ENCODE measurements around the gene FBLN5.

Gene FBLN5

GRCh38 chr14:91945751-91946621 is 1.5 kb downstream of the FBLN5 start:
- H3K9ac ChIP-seq (ENCODE audit: low read length in 2 of 2), result peak overlapping the region; percentile 47 to 49
- H3K27ac ChIP-seq (ENCODE audit: low read length), result peak overlapping the region; percentile 66
- no peaks in the 10 kb centered on the region for H3K36me3 ChIP-seq (ENCODE audit: control insufficient read depth in 2 of 2, insufficient read depth in 2 of 2, low read length in 2 of 2)
- peaks cover 0 to 9% of the 10 kb centered on the region in 2 donors for H3K27me3 ChIP-seq (ENCODE audit: control insufficient read depth in 1 of 2, insufficient read depth in 2 of 2, low read length in 2 of 2)
- no peaks in the 10 kb centered on the region for H3K9me3 ChIP-seq (ENCODE audit: control insufficient read depth in 2 of 2, low read length in 2 of 2)
- H3K4me3 ChIP-seq (ENCODE audit: low read length in 2 of 2), result peak overlapping the region; percentile 41 to 74
- H3K4me1 ChIP-seq (ENCODE audit: control insufficient read depth, insufficient read depth, low read length), result peaks cover 21% of the 10 kb centered on the region

GRCh38 chr14:91942946-91943345 is 4.5 kb downstream of the FBLN5 start:
- H3K4me3 ChIP-seq (ENCODE audit: low read length in 2 of 2), result no peak overlapping the region
- H3K9me3 ChIP-seq (ENCODE audit: control insufficient read depth in 2 of 2, low read length in 2 of 2), result peaks cover 0 to 3% of the 10 kb centered on the region in 2 donors
- peaks cover 21% of the 10 kb centered on the region for H3K4me1 ChIP-seq (ENCODE audit: control insufficient read depth, insufficient read depth, low read length)
- H3K36me3 ChIP-seq (ENCODE audit: control insufficient read depth in 2 of 2, insufficient read depth in 2 of 2, low read length in 2 of 2), result peaks cover 0 to 6% of the 10 kb centered on the region in 2 donors
- H3K9ac ChIP-seq (ENCODE audit: low read length in 2 of 2), result no peak overlapping the region
- peaks cover 0 to 9% of the 10 kb centered on the region in 2 donors for H3K27me3 ChIP-seq (ENCODE audit: control insufficient read depth in 1 of 2, insufficient read depth in 2 of 2, low read length in 2 of 2)
- no peak overlapping the region for H3K27ac ChIP-seq (ENCODE audit: low read length)

- Histone ChIP-seq H3K9ac (ENCODE audit: low read length in 2 of 2) (no peak overlapping the region), H3K4me1 (ENCODE audit: control insufficient read depth, insufficient read depth, low read length) (peaks cover 17% of the 10 kb centered on the region), H3K27ac (ENCODE audit: low read length) (no peak overlapping the region), H3K4me3 (ENCODE audit: low read length in 2 of 2) (no peak overlapping the region), H3K27me3 (ENCODE audit: control insufficient read depth in 1 of 2, insufficient read depth in 2 of 2, low read length in 2 of 2) (peaks cover 0 to 6% of the 10 kb centered on the region in 2 donors), H3K9me3 (ENCODE audit: control insufficient read depth in 2 of 2, low read length in 2 of 2) (peaks cover 0 to 3% of the 10 kb centered on the region in 2 donors), H3K36me3 (ENCODE audit: control insufficient read depth in 2 of 2, insufficient read depth in 2 of 2, low read length in 2 of 2) (peaks cover 0 to 6% of the 10 kb centered on the region in 2 donors)
Observed at GRCh38 chr14:91942128-91942527, 5.4 kb downstream of the FBLN5 start.

- H3K27me3 ChIP-seq (ENCODE audit: control insufficient read depth in 1 of 2, insufficient read depth in 2 of 2, low read length in 2 of 2), result peaks cover 0 to 1% of the 10 kb centered on the region in 2 donors
- H3K27ac ChIP-seq (ENCODE audit: low read length), result no peak overlapping the region
- H3K9ac ChIP-seq (ENCODE audit: low read length in 2 of 2), result no peak overlapping the region
- peaks cover 0 to 3% of the 10 kb centered on the region in 2 donors for H3K9me3 ChIP-seq (ENCODE audit: control insufficient read depth in 2 of 2, low read length in 2 of 2)
- H3K4me1 ChIP-seq (ENCODE audit: control insufficient read depth, insufficient read depth, low read length), result peaks cover 5% of the 10 kb centered on the region
- no peak overlapping the region for H3K4me3 ChIP-seq (ENCODE audit: low read length in 2 of 2)
- peaks cover 0 to 8% of the 10 kb centered on the region in 2 donors for H3K36me3 ChIP-seq (ENCODE audit: control insufficient read depth in 2 of 2, insufficient read depth in 2 of 2, low read length in 2 of 2)
Observed at GRCh38 chr14:91940209-91940608, 7.3 kb downstream of the FBLN5 start.

- Histone ChIP-seq H3K9me3 (ENCODE audit: control insufficient read depth in 2 of 2, low read length in 2 of 2) (peaks cover 0 to 3% of the 10 kb centered on the region in 2 donors), H3K27me3 (ENCODE audit: control insufficient read depth in 1 of 2, insufficient read depth in 2 of 2, low read length in 2 of 2) (no peaks in the 10 kb centered on the region), H3K4me3 (ENCODE audit: low read length in 2 of 2) (no peak overlapping the region), H3K9ac (ENCODE audit: low read length in 2 of 2) (no peak overlapping the region), H3K36me3 (ENCODE audit: control insufficient read depth in 2 of 2, insufficient read depth in 2 of 2, low read length in 2 of 2) (peaks cover 0 to 11% of the 10 kb centered on the region in 2 donors), H3K4me1 (ENCODE audit: control insufficient read depth, insufficient read depth, low read length) (no peaks in the 10 kb centered on the region), H3K27ac (ENCODE audit: low read length) (no peak overlapping the region)
Observed at GRCh38 chr14:91935586-91935985, 11.9 kb downstream of the FBLN5 start.

GRCh38 chr14:91934554-91935285 is 12.8 kb downstream of the FBLN5 start:
- Histone ChIP-seq H3K27ac (ENCODE audit: low read length) (no peak overlapping the region), H3K27me3 (ENCODE audit: control insufficient read depth in 1 of 2, insufficient read depth in 2 of 2, low read length in 2 of 2) (no peaks in the 10 kb centered on the region), H3K4me3 (ENCODE audit: low read length in 2 of 2) (no peak overlapping the region), H3K36me3 (ENCODE audit: control insufficient read depth in 2 of 2, insufficient read depth in 2 of 2, low read length in 2 of 2) (peaks cover 0 to 5% of the 10 kb centered on the region in 2 donors), H3K9me3 (ENCODE audit: control insufficient read depth in 2 of 2, low read length in 2 of 2) (no peaks in the 10 kb centered on the region), H3K4me1 (ENCODE audit: control insufficient read depth, insufficient read depth, low read length) (no peaks in the 10 kb centered on the region), H3K9ac (ENCODE audit: low read length in 2 of 2) (no peak overlapping the region)

GRCh38 chr14:91931478-91932088 is 15.9 kb downstream of the FBLN5 start:
- Histone ChIP-seq H3K4me3 (ENCODE audit: low read length in 2 of 2) (no peak overlapping the region), H3K27ac (ENCODE audit: low read length) (no peak overlapping the region), H3K27me3 (ENCODE audit: control insufficient read depth in 1 of 2, insufficient read depth in 2 of 2, low read length in 2 of 2) (no peaks in the 10 kb centered on the region), H3K36me3 (ENCODE audit: control insufficient read depth in 2 of 2, insufficient read depth in 2 of 2, low read length in 2 of 2) (peaks cover 0 to 3% of the 10 kb centered on the region in 2 donors), H3K4me1 (ENCODE audit: control insufficient read depth, insufficient read depth, low read length) (no peaks in the 10 kb centered on the region), H3K9me3 (ENCODE audit: control insufficient read depth in 2 of 2, low read length in 2 of 2) (no peaks in the 10 kb centered on the region), H3K9ac (ENCODE audit: low read length in 2 of 2) (no peak overlapping the region)

GRCh38 chr14:91929700-91930099 is 17.8 kb downstream of the FBLN5 start:
- no peak overlapping the region for H3K9ac ChIP-seq (ENCODE audit: low read length in 2 of 2)
- H3K9me3 ChIP-seq (ENCODE audit: control insufficient read depth in 2 of 2, low read length in 2 of 2), result no peaks in the 10 kb centered on the region
- H3K27me3 ChIP-seq (ENCODE audit: control insufficient read depth in 1 of 2, insufficient read depth in 2 of 2, low read length in 2 of 2), result no peaks in the 10 kb centered on the region
- H3K36me3 ChIP-seq (ENCODE audit: control insufficient read depth in 2 of 2, insufficient read depth in 2 of 2, low read length in 2 of 2), result peaks cover 0 to 3% of the 10 kb centered on the region in 2 donors
- H3K4me1 ChIP-seq (ENCODE audit: control insufficient read depth, insufficient read depth, low read length), result peaks cover 5% of the 10 kb centered on the region
- no peak overlapping the region for H3K4me3 ChIP-seq (ENCODE audit: low read length in 2 of 2)
- no peak overlapping the region for H3K27ac ChIP-seq (ENCODE audit: low read length)

GRCh38 chr14:91927800-91928199 is 19.7 kb downstream of the FBLN5 start:
- Histone ChIP-seq H3K9me3 (ENCODE audit: control insufficient read depth in 2 of 2, low read length in 2 of 2) (no peaks in the 10 kb centered on the region), H3K27ac (ENCODE audit: low read length) (no peak overlapping the region)

GRCh38 chr14:91927191-91927590 is 20.3 kb downstream of the FBLN5 start:
- H3K36me3 ChIP-seq (ENCODE audit: control insufficient read depth in 2 of 2, insufficient read depth in 2 of 2, low read length in 2 of 2), result no peaks in the 10 kb centered on the region
- no peaks in the 10 kb centered on the region for H3K9me3 ChIP-seq (ENCODE audit: control insufficient read depth in 2 of 2, low read length in 2 of 2)
- peaks cover 5% of the 10 kb centered on the region for H3K4me1 ChIP-seq (ENCODE audit: control insufficient read depth, insufficient read depth, low read length)
- no peak overlapping the region for H3K27ac ChIP-seq (ENCODE audit: low read length)
- H3K27me3 ChIP-seq (ENCODE audit: control insufficient read depth in 1 of 2, insufficient read depth in 2 of 2, low read length in 2 of 2), result no peaks in the 10 kb centered on the region
- no peak overlapping the region for H3K9ac ChIP-seq (ENCODE audit: low read length in 2 of 2)
- no peak overlapping the region for H3K4me3 ChIP-seq (ENCODE audit: low read length in 2 of 2)

More at GRCh38 chr14:91927800-91928199, 19.7 kb downstream of the FBLN5 start:
- no peaks in the 10 kb centered on the region for H3K27me3 ChIP-seq (ENCODE audit: control insufficient read depth in 1 of 2, insufficient read depth in 2 of 2, low read length in 2 of 2)
- H3K4me1 ChIP-seq (ENCODE audit: control insufficient read depth, insufficient read depth, low read length), result peaks cover 5% of the 10 kb centered on the region
- H3K36me3 ChIP-seq (ENCODE audit: control insufficient read depth in 2 of 2, insufficient read depth in 2 of 2, low read length in 2 of 2), result no peaks in the 10 kb centered on the region
- H3K4me3 ChIP-seq (ENCODE audit: low read length in 2 of 2), result no peak overlapping the region
- H3K9ac ChIP-seq (ENCODE audit: low read length in 2 of 2), result no peak overlapping the region

Data from stomach smooth muscle (tissue), 2 donors.